ENCODE measurements around the gene NPHP4.

NPHP4 gene

GRCh38 chr1:6008696-6009095, 16.5 kb upstream of the NPHP4 start:
- no peak overlapping the region for H3K27ac Mint-ChIP-seq

GRCh38 chr1:6008084-6008415, 15.8 kb upstream of the NPHP4 start:
- no peak for TF ChIP-seq CTCF (IDR thresholded peaks at IDR 0.05; ENCODE audit: unreplicated experiment in 3 of 3)
- Mint-ChIP-seq H3K27ac (no peak overlapping the region), H3K9me3 (no peaks in the 10 kb centered on the region), H3K4me3 (no peak overlapping the region), H3K27me3 (ENCODE audit: low read depth) (peaks cover 4% of the 10 kb centered on the region), H3K4me1 (peaks cover 16% of the 10 kb centered on the region), H3K36me3 (ENCODE audit: low read depth) (no peaks in the 10 kb centered on the region)

More at GRCh38 chr1:6008696-6009095, 16.5 kb upstream of the NPHP4 start:
- no peaks in the 10 kb centered on the region for H3K36me3 Mint-ChIP-seq (ENCODE audit: low read depth)
- no peaks in the 10 kb centered on the region for H3K9me3 Mint-ChIP-seq
- H3K4me3 Mint-ChIP-seq, result no peak overlapping the region
- peaks cover 4% of the 10 kb centered on the region for H3K27me3 Mint-ChIP-seq (ENCODE audit: low read depth)
- peaks cover 10% of the 10 kb centered on the region for H3K4me1 Mint-ChIP-seq
- no peak for TF ChIP-seq CTCF (IDR thresholded peaks at IDR 0.05; ENCODE audit: unreplicated experiment in 3 of 3)

GRCh38 chr1:6007318-6008083, 15.3 kb upstream of the NPHP4 start:
- no peak for TF ChIP-seq CTCF (IDR thresholded peaks at IDR 0.05; ENCODE audit: unreplicated experiment in 3 of 3)
- H3K4me1 Mint-ChIP-seq, result peaks cover 21% of the 10 kb centered on the region
- H3K9me3 Mint-ChIP-seq, result no peaks in the 10 kb centered on the region
- H3K4me3 Mint-ChIP-seq, result no peak overlapping the region
- no peaks in the 10 kb centered on the region for H3K36me3 Mint-ChIP-seq (ENCODE audit: low read depth)
- H3K27me3 Mint-ChIP-seq (ENCODE audit: low read depth), result peaks cover 8% of the 10 kb centered on the region
- H3K27ac Mint-ChIP-seq, result no peak overlapping the region

GRCh38 chr1:6006882-6007281, 14.7 kb upstream of the NPHP4 start:
- H3K9me3 Mint-ChIP-seq, result no peaks in the 10 kb centered on the region
- peaks cover 8% of the 10 kb centered on the region for H3K27me3 Mint-ChIP-seq (ENCODE audit: low read depth)
- H3K27ac Mint-ChIP-seq, result peak overlapping the region in 1 of 3 experiments; percentile 13
- peaks cover 21% of the 10 kb centered on the region for H3K4me1 Mint-ChIP-seq
- TF ChIP-seq CTCF (IDR thresholded peaks at IDR 0.05; ENCODE audit: unreplicated experiment in 3 of 3), result no peak
- no peak overlapping the region for H3K4me3 Mint-ChIP-seq
- H3K36me3 Mint-ChIP-seq (ENCODE audit: low read depth), result no peaks in the 10 kb centered on the region

- Mint-ChIP-seq H3K4me1 (peaks cover 21% of the 10 kb centered on the region), H3K27me3 (ENCODE audit: low read depth) (peaks cover 13% of the 10 kb centered on the region), H3K27ac (no peak overlapping the region), H3K9me3 (no peaks in the 10 kb centered on the region), H3K36me3 (ENCODE audit: low read depth) (no peaks in the 10 kb centered on the region), H3K4me3 (no peak overlapping the region)
- no peak for TF ChIP-seq CTCF (IDR thresholded peaks at IDR 0.05; ENCODE audit: unreplicated experiment in 3 of 3)
Observed at GRCh38 chr1:6005276-6005917, 13.2 kb upstream of the NPHP4 start.

Measured in nephron (organoid).